NCI-H1436 treated with DMSO at 0.1 percent for 48 hours (cell line): ENCODE results near the gene COPS7A.
A peak's percentile ranks its signal among the peaks of the same experiment; 100 is the strongest.
"Not testable (repeated sequence)": the region's sequence is repeated elsewhere in the genome, so short reads cannot be mapped to it uniquely, and the experiment has no call there.

Experiments
- DNase-seq: peaks from one replicate; lab custom pipeline; 2025; lab: John Stamatoyannopoulos, UW

COPS7A gene

DNA sequence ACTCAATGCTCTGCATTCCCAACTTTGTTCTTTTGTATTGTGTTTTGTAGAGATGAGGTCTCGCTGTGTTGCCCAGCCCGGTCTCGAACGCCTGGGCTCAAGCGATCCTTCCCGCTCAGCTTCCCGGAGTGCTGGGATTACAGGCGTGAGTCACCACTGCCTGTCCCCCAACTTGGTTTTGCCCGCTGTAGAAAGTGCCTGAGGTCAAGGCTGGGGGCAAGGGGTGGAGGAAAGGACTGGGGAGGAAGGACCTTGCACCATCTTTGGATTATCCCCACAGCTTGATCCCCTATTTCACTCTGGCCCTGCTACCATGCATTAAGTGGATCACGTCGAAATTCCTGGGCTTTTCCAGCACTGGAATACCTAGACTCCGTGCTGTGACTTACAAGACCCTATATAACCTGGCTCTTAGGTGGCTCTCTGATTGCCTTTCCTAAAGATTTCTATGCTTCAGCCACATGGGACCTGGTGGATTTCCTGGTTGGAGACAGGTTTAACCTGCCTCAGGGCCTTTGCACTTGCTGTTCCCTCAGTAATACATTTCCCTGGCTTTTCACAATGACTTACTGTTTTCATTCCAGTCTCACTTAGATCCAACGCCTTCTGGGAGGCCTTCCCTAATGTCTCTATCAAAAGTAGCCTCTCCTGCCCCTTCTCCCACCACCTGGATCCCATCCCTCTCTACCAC is 22.6 kb upstream of the COPS7A start:
- DNase-seq = no peak

GRCh38 chr12:6703631-6704030 is 20.2 kb upstream of the COPS7A start:
- DNase-seq = no peak

- not testable (repeated sequence) for DNase-seq
Observed at GRCh38 chr12:6708351-6708750, 15.5 kb upstream of the COPS7A start.

- DNase-seq = no peak
Observed at GRCh38 chr12:6708960-6709394, 14.9 kb upstream of the COPS7A start.

- DNase-seq = not testable (repeated sequence)
Observed at GRCh38 chr12:6716031-6716873, 7.6 kb upstream of the COPS7A start.

DNA sequence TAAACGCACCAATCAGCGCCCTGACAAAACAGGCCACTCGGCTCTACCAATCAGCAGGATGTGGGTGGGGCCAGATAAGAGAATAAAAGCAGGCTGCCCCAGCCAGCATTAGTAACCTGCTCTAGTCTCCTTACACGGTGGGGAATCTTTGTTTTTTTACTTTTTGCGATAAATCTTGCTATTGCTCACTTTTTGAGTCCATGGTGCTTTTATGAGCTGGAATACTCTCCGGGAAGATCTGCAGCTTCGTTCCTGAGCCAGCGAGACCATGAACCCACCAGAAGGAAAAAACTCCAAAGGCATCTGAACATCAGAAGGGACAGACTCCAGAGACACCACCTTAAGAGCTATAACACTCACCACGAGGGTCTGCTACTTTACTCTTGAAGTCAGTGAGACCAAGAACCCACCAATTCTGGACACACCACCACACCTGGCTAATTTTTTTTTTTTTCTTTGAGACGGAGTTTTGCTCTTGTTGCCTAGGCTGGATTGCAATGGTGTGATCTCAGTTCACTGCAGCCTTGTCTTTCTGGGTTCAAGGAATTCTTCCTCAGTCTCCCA is 6.9 kb upstream of the COPS7A start:
- DNase-seq = no peak

DNA sequence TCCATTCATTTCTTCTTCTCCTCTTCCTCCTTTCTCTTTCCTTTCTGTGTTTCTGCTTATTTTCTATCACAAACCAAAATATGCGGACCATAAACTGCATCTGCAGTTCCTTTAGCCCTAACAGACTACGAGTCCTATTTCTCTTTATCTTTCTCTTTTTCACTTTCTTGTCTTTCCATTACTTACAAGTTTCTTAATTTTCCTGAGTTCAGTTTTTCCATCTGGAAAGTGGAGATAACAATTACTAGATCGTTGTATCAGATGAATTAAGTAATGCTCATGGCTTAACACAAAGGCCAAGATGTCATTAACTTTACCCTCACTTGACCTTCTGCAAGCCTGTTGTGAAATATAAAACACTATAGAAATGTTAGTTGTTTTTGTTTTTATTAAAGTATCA is 983 bp upstream of the COPS7A start:
- DNase-seq = no peak

DNA sequence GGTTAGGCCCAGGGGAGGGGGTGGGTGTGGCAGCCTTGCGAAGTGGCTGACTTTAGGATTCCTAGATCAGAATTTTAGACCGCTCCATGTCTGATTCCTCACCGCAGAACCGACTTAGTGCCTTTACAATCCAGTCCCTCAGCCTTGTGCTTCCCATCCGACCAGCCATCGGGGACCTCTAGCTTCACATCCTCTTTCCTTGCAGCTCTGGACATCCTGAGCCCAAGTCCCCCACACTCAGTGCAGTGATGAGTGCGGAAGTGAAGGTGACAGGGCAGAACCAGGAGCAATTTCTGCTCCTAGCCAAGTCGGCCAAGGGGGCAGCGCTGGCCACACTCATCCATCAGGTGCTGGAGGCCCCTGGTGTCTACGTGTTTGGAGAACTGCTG is 557 bp downstream of the COPS7A start:
- DNase-seq = no peak

DNA sequence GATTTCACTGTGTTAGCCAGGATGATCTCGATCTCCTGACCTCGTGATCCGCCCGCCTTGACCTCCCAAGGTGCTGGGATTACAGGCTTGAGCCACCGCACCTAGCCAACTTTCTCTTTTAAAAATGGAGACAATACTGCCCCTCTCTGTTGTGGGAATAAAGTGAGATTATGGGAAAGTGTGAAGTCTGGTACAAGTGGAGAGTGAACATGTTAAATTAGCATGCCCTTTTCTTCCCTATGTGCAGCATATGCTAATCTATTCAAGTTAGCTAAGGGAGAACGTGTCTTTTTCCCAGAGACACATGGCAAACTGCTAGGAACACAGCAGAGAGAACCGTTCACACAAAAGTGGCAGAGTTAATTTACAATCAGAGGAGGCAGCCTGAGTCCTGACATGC is 1.5 kb downstream of the COPS7A start:
- DNase-seq = no peak

DNA sequence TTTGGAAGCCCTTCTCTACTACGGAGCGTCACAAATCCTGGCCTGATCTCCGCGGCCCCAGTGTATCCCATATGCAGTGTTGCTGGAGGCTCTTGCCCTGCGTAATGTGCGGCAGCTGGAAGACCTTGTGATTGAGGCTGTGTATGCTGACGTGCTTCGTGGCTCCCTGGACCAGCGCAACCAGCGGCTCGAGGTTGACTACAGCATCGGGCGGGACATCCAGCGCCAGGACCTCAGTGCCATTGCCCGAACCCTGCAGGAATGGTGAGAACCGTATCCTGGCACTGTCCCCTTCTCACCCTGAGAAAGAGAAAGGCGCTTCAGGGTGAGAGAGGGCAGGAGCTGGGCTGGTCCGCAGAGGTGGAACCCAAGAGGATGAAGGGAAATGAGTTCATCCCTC is 5.3 kb downstream of the COPS7A start:
- no peak for DNase-seq

DNA sequence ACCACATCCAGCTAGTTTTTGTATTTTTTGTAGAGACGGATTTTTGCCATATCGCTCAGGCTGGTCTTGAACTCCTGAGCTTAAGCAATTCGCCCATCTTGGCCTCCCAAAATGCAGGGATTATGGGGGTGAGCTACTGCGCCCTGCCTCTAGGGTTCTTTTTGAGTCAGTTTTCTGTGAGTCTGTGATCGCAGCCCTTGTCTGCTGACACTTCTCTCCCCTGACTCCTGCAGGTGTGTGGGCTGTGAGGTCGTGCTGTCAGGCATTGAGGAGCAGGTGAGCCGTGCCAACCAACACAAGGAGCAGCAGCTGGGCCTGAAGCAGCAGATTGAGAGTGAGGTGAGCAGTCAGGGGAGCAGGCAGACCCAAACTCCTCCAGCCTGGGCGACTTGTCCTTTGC is 6.3 kb downstream of the COPS7A start:
- no peak for DNase-seq

DNA sequence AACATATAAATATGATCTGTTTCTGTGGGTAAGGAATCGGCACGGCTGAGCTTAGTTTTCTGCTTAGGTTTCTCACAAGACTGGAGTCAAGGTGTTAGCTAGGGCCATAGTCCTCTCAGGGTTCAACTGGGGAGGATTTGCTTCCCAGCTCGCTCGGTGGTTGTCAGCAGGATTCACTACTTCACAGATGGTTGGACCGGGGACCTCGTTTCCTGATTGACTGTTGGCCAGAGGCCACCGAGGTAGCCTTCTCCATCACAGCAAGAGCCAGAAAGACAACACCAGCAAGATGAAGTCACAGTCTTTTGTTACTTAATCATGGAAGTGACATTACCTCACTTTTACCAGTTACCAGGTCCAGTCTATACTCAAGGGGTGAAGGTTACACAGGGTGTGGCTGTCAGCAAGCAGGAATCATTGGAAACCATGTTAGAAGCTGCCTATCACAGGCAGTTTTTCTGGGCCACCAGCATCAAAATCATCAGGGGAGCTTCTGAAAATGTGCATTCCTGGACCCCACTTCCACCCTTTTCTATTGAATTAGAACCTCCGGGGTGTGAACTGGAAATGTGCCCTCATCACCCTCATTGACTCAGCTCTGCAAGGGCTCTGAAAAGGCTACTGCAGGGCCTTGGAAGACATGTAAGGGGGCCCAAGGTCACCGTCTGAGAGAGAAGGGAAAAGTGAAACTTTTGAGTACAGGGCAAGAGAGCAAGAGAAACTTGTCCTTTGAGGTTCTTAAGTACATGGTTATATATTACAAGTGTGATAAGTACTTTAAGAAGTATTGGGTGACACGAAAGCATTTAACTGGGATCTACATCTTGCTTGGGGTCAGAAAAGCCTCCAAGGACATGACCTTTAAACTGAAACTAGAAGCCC is 10.9 kb downstream of the COPS7A start:
- DNase-seq = no peak

DNA sequence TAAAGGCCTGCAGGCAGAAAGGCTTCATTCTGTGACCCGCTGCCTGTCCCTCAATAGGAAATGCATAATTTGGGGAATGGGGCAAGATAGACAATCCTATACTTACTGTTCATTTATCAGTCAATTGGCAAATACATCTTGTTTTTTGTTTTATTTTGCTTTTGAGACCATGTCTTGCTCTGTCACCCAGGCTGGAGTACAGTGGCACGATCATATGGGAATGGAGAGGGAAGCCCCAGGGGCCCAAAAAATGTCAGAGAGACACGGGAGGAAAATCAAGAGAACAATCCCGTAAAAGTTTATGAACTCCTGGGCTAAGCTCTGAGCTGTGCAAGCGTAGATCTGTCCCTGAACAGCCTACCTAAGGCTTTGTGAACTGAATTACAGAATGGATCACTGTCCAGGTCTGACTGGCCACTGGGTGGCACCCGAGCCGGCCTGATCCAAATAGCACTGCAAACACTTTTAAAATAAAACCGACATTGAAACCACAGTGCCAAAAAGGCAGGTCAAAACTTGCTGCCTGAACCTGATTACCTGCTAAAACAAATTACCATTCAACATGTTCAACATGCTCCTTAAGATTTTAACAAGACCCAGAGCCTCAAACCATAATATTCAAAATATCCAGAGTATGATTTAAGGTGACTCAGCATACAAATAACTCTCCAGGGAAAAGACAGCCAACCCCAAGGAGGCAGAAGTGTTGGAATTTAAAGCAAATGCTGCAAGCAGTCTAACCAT is 11.8 kb downstream of the COPS7A start:
- peak; percentile 38 for DNase-seq

DNA sequence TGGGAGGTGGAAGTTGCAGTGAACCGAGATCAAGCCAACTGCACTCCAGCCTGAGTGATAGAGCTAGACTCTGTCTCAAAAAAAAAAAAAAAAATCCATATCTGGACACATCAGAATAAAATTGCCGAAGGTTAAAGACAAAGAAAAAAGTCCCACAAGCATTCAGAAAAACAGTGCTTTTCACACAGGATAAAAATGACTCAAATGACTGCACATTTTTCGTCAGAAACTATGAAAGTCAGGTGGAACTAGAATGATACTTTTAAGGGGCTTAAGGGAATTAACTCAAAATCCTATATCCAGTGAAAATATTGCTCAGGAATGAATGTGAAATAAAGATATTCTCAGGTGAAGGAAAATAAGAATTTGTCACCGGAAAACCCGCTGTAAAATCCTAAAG is 12.9 kb downstream of the COPS7A start:
- no peak for DNase-seq

DNA sequence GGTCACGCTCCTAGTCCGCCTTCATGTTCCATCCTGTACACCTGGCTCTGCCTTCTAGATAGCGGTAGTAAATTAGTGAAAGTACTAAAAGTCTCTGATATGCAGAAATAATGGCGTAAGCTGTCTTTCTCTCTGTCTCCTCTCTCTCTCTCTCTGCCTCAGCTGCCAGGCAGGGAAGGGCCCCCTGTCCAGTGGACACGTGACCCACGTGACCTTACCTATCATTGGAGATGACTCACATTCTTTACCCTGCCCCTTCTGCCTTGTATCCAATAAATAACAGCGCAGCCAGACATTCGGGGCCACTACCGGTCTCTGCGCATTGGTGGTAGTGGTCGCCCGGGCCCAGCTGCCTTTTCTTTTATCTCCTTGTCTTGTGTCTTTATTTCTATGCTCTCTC is 18.2 kb downstream of the COPS7A start:
- not testable (repeated sequence) for DNase-seq

GRCh38 chr12:6742834-6743233 is 19.0 kb downstream of the COPS7A start:
- no peak for DNase-seq

DNA sequence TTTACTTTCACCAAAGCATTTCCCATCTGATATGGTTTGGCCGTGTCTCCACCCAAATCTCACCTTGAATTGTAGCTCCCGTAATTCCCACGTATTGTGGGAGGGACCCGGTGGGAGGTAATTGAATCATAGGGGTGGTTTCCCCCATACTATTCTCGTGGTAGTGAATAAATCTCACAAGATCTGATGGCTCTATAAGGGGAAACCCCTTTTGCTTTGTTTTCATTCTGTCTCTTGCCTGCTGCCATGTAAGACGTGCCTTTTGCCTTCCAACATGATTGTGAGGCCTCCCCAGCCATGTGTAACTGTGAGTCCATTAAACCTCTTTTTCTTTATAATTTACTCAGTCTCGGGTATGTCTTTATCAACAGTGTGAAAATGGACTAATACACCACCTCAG is 19.5 kb downstream of the COPS7A start:
- not testable (repeated sequence) for DNase-seq

GRCh38 chr12:6745741-6746525 is 22.1 kb downstream of the COPS7A start:
- no peak for DNase-seq

- no peak for DNase-seq
Observed at GRCh38 chr12:6747216-6747615, 23.4 kb downstream of the COPS7A start.

GRCh38 chr12:6748761-6749160 is 24.9 kb downstream of the COPS7A start:
- no peak for DNase-seq

- no peak for DNase-seq
Observed at GRCh38 chr12:6750506-6750905, 26.7 kb downstream of the COPS7A start.
